KMS-11 (cell line): ENCODE data around the gene NFYB.

Experiments
- H2AFZ ChIP-seq: fragments of 200-600 bp; sonication (generic); 2 replicates; pipeline ENCODE4 v1.6.1; 2016; ENCODE audit warnings: antibody characterized with exemption, mixed run types, low read depth
- H3K27ac ChIP-seq: fragments of 200-600 bp; sonication (generic); 2 replicates; pipeline ENCODE4 v1.6.1; 2016; ENCODE audit warnings: mild to moderate bottlenecking, mixed run types
- H3K27me3 ChIP-seq: fragments of 200-600 bp; sonication (generic); 2 replicates; pipeline ENCODE4 v1.6.1; 2017; ENCODE audit warnings: mild to moderate bottlenecking, low read depth, mixed run types, moderate library complexity; ENCODE audit not compliant: insufficient read depth
- H3K36me3 ChIP-seq: fragments of 200-600 bp; sonication (generic); 2 replicates; pipeline ENCODE4 v1.6.1; 2017; ENCODE audit warnings: mild to moderate bottlenecking, mixed run types; ENCODE audit not compliant: insufficient read depth
- H3K4me1 ChIP-seq: fragments of 200-600 bp; sonication (generic); 2 replicates; pipeline ENCODE4 v1.6.1; 2016; ENCODE audit warnings: mild to moderate bottlenecking, low read depth, mixed run types; ENCODE audit not compliant: poor library complexity, severe bottlenecking
- H3K4me2 ChIP-seq: fragments of 200-600 bp; sonication (generic); 2 replicates; pipeline ENCODE4 v1.7.0; 2016; ENCODE audit warnings: mild to moderate bottlenecking, mixed run types
- H3K4me3 ChIP-seq: fragments of 200-600 bp; sonication (generic); IDR thresholded peaks from 2 replicates; pipeline ENCODE4 v1.6.1; 2017; ENCODE audit warnings: low read depth, low read length, mixed read lengths; ENCODE audit not compliant: insufficient read depth
- H3K79me2 ChIP-seq: fragments of 200-600 bp; sonication (generic); 2 replicates; pipeline ENCODE4 v1.6.1; 2016; ENCODE audit warnings: low read depth, mixed run types; ENCODE audit not compliant: insufficient read depth
- H3K9ac ChIP-seq: fragments of 200-600 bp; sonication (generic); 2 replicates; pipeline ENCODE4 v1.6.1; 2016; ENCODE audit warnings: mild to moderate bottlenecking, mixed run types
- H4K20me1 ChIP-seq: fragments of 200-600 bp; sonication (generic); 2 replicates; pipeline ENCODE4 v1.6.1; 2016; ENCODE audit warnings: mild to moderate bottlenecking, mixed run types; ENCODE audit not compliant: insufficient read depth
- TF ChIP-seq, protein P1 (sequence below): fragments of 200-600 bp; sonication (generic); conservative IDR thresholded peaks from 2 replicates; pipeline ENCODE4 v1.6.1; 2017; ENCODE audit warnings: low read depth, mild to moderate bottlenecking, antibody characterized with exemption, low read length, moderate library complexity, mixed read lengths

Gene NFYB

DNA sequence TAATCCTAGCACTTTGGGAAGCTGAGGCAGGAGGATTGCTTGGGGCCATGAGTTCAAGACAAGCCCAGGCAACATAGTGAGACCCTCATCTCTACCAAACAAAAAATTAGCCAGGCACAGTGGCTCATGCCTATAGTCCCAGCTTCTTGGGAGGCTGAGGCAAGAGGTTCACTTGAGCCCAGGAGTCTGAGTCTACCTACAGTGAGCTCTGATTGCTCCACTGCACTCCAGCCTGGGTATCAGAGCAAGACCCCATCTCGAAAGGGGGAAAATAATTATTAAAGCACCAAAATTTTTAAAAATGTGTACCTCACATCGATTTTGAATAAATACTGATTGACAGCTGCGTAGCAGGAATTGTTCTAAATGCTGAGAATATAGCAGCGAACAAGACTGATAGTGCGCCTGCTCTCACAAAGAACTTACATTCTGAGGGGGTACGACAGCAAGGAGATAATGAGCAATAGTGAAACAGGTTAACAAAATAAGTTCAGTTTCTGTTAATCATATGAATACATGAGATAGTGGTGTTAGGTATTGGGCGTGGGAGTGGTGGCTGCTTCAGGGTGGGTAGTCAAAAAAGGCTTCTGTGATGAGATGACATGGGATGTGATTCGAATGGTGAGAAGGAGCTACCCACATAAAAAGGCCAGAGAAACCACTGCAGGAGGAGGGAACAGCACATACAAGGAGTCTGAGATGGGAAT, 54.1 kb downstream of the NFYB start:
- no peaks in the 10 kb centered on the region for H3K36me3 ChIP-seq

DNA sequence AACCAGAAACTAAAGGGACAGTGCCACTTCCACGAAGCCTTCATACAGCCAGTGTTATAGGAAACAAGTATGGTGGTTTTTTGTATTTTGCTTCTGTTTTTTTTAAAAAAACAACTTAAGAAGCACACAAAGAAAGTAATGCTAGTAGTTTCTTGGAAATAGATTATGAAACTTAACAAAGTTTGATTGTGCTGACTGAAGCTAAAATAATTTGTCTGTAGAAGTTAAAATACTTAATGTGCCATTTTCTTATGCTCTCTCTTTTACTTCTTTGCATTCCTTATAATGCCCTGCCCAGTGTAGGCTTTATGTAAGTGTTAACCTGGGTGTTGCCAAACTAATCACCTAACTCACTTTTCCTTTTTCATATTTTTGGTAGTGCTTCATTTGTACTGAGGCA, 57.2 kb downstream of the NFYB start:
- no peak overlapping the region for H3K4me3 ChIP-seq
- no peak overlapping the region for H3K27ac ChIP-seq
- H2AFZ ChIP-seq = no peak overlapping the region
- H3K36me3 ChIP-seq = no peaks in the 10 kb centered on the region
- no peak overlapping the region for H3K4me2 ChIP-seq
- H3K79me2 ChIP-seq = no peaks in the 10 kb centered on the region
- no peaks in the 10 kb centered on the region for H3K27me3 ChIP-seq
- TF ChIP-seq, protein P1, sequence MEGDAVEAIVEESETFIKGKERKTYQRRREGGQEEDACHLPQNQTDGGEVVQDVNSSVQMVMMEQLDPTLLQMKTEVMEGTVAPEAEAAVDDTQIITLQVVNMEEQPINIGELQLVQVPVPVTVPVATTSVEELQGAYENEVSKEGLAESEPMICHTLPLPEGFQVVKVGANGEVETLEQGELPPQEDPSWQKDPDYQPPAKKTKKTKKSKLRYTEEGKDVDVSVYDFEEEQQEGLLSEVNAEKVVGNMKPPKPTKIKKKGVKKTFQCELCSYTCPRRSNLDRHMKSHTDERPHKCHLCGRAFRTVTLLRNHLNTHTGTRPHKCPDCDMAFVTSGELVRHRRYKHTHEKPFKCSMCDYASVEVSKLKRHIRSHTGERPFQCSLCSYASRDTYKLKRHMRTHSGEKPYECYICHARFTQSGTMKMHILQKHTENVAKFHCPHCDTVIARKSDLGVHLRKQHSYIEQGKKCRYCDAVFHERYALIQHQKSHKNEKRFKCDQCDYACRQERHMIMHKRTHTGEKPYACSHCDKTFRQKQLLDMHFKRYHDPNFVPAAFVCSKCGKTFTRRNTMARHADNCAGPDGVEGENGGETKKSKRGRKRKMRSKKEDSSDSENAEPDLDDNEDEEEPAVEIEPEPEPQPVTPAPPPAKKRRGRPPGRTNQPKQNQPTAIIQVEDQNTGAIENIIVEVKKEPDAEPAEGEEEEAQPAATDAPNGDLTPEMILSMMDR = no peak
- H4K20me1 ChIP-seq = no peaks in the 10 kb centered on the region
- H3K4me1 ChIP-seq = peaks cover 6% of the 10 kb centered on the region
- H3K9ac ChIP-seq = no peak overlapping the region

More for the DNA sequence above, 54.1 kb downstream of the NFYB start:
- Histone ChIP-seq H3K79me2 (no peaks in the 10 kb centered on the region), H3K9ac (no peak overlapping the region), H3K4me3 (no peak overlapping the region), H3K27me3 (no peaks in the 10 kb centered on the region), H3K4me1 (peaks cover 6% of the 10 kb centered on the region), H2AFZ (no peak overlapping the region), H4K20me1 (no peaks in the 10 kb centered on the region), H3K27ac (no peak overlapping the region), H3K4me2 (no peak overlapping the region)
- TF ChIP-seq, protein P1 = no peak

DNA sequence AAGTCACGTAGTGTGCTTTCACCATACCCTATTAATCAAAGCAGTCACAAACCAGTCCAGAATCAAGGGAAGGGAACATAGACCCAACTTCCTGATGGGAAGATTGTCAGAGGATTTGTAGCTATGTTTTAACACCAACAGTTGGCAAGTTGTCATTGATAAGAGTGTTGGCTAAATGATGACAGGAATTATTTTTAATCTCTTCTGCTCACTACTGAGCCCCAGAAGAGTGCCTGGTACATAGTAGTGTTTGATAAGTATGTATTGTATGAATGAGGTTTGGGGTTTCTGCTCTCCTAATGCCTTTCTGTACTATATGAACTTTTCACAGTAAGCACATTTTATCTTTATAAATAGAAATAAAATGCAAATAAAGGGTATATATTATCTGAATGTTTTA, 59.0 kb downstream of the NFYB start:
- TF ChIP-seq, protein P1 = no peak
- Histone ChIP-seq H2AFZ (no peak overlapping the region), H3K4me3 (no peak overlapping the region), H3K79me2 (no peaks in the 10 kb centered on the region), H3K4me1 (peaks cover 6% of the 10 kb centered on the region), H3K9ac (no peak overlapping the region), H3K36me3 (no peaks in the 10 kb centered on the region), H3K27ac (no peak overlapping the region), H4K20me1 (no peaks in the 10 kb centered on the region), H3K4me2 (no peak overlapping the region), H3K27me3 (no peaks in the 10 kb centered on the region)

DNA sequence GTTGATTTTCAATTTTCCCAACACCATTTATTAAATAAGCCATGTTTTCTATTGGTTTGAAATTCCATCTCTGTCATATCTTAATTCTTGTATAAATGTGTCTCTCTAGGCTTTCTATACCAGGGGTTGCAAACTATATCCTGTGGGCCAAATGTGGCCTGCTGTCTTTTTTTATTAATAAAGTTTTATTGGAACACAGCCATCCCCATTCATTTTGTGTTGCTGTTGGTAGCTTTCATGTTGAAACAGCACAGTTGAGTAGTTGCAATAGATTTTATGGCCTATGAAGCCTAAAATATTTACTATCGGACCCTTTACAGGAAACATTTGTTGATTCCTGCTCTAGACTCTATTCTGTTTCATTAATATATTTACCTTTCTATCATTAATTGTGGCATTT, 64.3 kb downstream of the NFYB start:
- H3K36me3 ChIP-seq = no peaks in the 10 kb centered on the region
- H3K27ac ChIP-seq = no peak overlapping the region
- H3K4me1 ChIP-seq = no peaks in the 10 kb centered on the region
- H3K9ac ChIP-seq = no peak overlapping the region
- H2AFZ ChIP-seq = no peak overlapping the region
- H3K4me3 ChIP-seq = no peak overlapping the region
- TF ChIP-seq, protein P1 = no peak
- no peaks in the 10 kb centered on the region for H3K27me3 ChIP-seq
- no peaks in the 10 kb centered on the region for H4K20me1 ChIP-seq
- no peak overlapping the region for H3K4me2 ChIP-seq
- H3K79me2 ChIP-seq = no peaks in the 10 kb centered on the region
